DND-41 (cell line): Measurements from ENCODE around the gene OR2H2.

Source experiments
- ATAC-seq: fragments of 200-7000 bp; cut with Tn5 transposase; 3 replicates; pipeline ENCODE4 v1.9.1; 2021; ENCODE audit warnings: low read depth; ENCODE audit not compliant: insufficient read depth
- DNase-seq: peaks from one replicate; pipeline ENCODE4 v3.0.0-alpha.2; 2020
- H2AFZ ChIP-seq: 2 replicates; pipeline ENCODE4 v1.6.0; 2012; ENCODE audit warnings: low read depth, low read length
- H3K27ac ChIP-seq: 2 replicates; pipeline ENCODE4 v1.5.1; 2012; ENCODE audit warnings: low read length, inconsistent platforms
- H3K27me3 ChIP-seq: fragments of 200-600 bp; sonication (generic); 2 replicates; pipeline ENCODE4 v1.6.0; 2012; ENCODE audit warnings: low read length, mild to moderate bottlenecking, inconsistent platforms; ENCODE audit not compliant: insufficient read depth, poor library complexity
- H3K36me3 ChIP-seq: 2 replicates; pipeline ENCODE4 v1.5.1; 2012; ENCODE audit warnings: low read length, inconsistent platforms; ENCODE audit not compliant: insufficient read depth
- H3K4me1 ChIP-seq: 2 replicates; pipeline ENCODE4 v1.5.1; 2012; ENCODE audit warnings: mild to moderate bottlenecking, low read length; ENCODE audit not compliant: insufficient read depth
- H3K4me2 ChIP-seq: 2 replicates; pipeline ENCODE4 v1.6.0; 2012; ENCODE audit warnings: mild to moderate bottlenecking, moderate library complexity, low read length, inconsistent platforms; ENCODE audit not compliant: insufficient read depth
- H3K4me3 ChIP-seq, 2 experiments: fragments of 200-600 bp in 1 of 2; shearing (Covaris generic) in 1 of 2; 2 replicates each; pipeline ENCODE4 v1.5.1; 2012 to 2016; ENCODE audit warnings: inconsistent platforms in 2 of 2, low read length in 2 of 2, mild to moderate bottlenecking in 2 of 2, low read depth in 1 of 2, moderate library complexity in 1 of 2
- H3K79me2 ChIP-seq: 2 replicates; pipeline ENCODE4 v1.6.0; 2012; ENCODE audit warnings: low read length, inconsistent platforms; ENCODE audit not compliant: insufficient read depth
- H3K9ac ChIP-seq: 2 replicates; pipeline ENCODE4 v1.6.0; 2012; ENCODE audit warnings: low read depth, mild to moderate bottlenecking, inconsistent platforms, low read length, moderate library complexity
- H3K9me3 ChIP-seq: 2 replicates; pipeline ENCODE4 v1.5.1; 2012; ENCODE audit warnings: low read length, moderate library complexity, mild to moderate bottlenecking, inconsistent platforms; ENCODE audit not compliant: insufficient read depth, severe bottlenecking
- H4K20me1 ChIP-seq: 2 replicates; pipeline ENCODE4 v1.6.0; 2012; ENCODE audit warnings: low read length; ENCODE audit not compliant: insufficient read depth
- EZH2 ChIP-seq: IDR thresholded peaks from 3 replicates; pipeline ENCODE4 v1.6.1; 2012; ENCODE audit warnings: borderline replicate concordance, low read depth, mild to moderate bottlenecking, moderate library complexity, low read length, inconsistent platforms; ENCODE audit not compliant: severe bottlenecking
- TF ChIP-seq, protein P1 (sequence below): IDR thresholded peaks from 2 replicates; pipeline ENCODE4 v1.5.1; 2012; ENCODE audit warnings: borderline replicate concordance, low read length, moderate library complexity, mild to moderate bottlenecking; ENCODE audit not compliant: poor library complexity, severe bottlenecking; ENCODE audit errors: extremely low read depth

Gene OR2H2

DNA sequence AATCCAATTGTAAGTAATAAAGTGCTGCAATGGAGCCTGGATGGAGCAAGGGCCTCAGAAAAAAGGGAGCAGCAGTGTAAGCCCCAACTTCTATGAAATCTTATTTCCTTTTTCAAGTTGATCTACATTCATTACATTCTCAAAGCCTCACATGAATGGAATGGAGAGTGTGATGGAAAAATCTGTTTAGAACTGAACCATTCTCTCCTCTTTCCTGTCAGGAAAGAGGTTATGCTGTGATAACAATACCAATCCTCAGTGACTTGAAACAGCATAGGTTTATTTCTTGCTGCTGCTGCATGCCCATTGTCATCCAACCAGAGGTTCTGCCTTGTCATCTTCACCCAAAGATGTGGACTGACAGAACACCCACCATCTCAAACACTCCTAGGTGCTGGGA, 8.9 kb upstream of the OR2H2 start:
- Histone ChIP-seq H3K27me3 (peaks cover 20% of the 10 kb centered on the region), H3K27ac (no peak overlapping the region), H3K4me2 (no peak overlapping the region), H3K9me3 (no peaks in the 10 kb centered on the region), H3K4me3 (no peak overlapping the region), H3K79me2 (no peaks in the 10 kb centered on the region), H3K4me1 (no peaks in the 10 kb centered on the region), H3K36me3 (no peaks in the 10 kb centered on the region), H3K9ac (no peak overlapping the region), H2AFZ (no peak overlapping the region), H4K20me1 (no peaks in the 10 kb centered on the region)
- TF ChIP-seq, protein P1, sequence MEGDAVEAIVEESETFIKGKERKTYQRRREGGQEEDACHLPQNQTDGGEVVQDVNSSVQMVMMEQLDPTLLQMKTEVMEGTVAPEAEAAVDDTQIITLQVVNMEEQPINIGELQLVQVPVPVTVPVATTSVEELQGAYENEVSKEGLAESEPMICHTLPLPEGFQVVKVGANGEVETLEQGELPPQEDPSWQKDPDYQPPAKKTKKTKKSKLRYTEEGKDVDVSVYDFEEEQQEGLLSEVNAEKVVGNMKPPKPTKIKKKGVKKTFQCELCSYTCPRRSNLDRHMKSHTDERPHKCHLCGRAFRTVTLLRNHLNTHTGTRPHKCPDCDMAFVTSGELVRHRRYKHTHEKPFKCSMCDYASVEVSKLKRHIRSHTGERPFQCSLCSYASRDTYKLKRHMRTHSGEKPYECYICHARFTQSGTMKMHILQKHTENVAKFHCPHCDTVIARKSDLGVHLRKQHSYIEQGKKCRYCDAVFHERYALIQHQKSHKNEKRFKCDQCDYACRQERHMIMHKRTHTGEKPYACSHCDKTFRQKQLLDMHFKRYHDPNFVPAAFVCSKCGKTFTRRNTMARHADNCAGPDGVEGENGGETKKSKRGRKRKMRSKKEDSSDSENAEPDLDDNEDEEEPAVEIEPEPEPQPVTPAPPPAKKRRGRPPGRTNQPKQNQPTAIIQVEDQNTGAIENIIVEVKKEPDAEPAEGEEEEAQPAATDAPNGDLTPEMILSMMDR: no peak
- no peak for TF ChIP-seq EZH2
- DNase-seq: no peak
- ATAC-seq: no peak

DNA sequence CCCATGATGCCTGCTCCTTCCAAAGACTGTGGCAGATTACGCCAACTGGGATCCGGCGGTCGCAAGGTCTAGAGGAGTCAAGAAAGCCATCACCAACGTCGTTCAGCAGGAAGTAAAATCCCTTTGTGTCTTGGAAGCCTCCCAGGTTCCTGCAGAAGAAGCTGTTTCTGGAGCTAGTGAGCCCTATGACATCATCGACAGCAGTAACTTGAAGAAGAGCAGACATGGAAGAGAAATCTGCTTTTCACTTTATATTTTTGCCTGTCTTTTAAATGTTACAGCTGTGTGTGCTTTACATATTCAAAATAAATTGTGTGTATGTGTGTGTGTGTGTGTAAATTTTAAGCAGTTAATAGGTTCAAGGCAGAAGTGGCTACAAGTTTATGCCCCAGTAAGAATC, 7.4 kb upstream of the OR2H2 start:
- Histone ChIP-seq H4K20me1 (no peaks in the 10 kb centered on the region), H3K9me3 (no peaks in the 10 kb centered on the region), H3K4me1 (no peaks in the 10 kb centered on the region), H3K4me3 (no peak overlapping the region), H3K79me2 (no peaks in the 10 kb centered on the region), H3K4me2 (no peak overlapping the region), H3K27ac (no peak overlapping the region), H3K27me3 (peaks cover 13% of the 10 kb centered on the region), H3K9ac (no peak overlapping the region), H2AFZ (no peak overlapping the region), H3K36me3 (no peaks in the 10 kb centered on the region)
- TF ChIP-seq EZH2: no peak
- TF ChIP-seq, protein P1: no peak
- DNase-seq (no peak), ATAC-seq (no peak)

DNA sequence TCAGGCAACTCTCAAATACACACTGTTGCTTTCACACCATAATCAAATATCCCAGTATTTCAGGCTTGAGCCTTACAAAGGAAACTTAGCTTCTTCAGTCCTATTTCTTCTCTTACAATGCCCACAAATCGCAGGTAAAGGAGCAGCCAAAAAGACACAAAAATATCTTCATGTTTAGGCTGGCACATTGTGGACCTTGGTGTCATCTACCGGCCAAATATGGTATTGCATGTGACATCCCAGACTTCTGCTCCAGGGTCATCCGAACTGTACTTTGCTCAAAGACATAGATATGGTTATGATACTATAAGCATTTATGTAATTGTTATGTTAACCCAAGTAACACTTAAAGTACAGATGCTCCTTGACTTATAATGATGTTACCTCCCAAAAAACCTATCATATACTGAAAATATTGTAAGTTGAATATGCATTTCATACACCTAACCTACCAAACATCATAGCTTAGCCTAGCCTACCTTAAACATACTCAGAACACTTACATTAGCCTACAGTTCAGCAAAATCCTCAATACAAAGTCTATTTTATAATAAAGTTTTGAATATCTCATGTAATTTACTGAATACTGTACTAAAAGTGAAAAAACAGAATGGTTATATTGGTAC, 4.6 kb downstream of the OR2H2 start:
- DNase-seq (peak; percentile 55), ATAC-seq (peak; percentile 80; the same call in 2 of the 3 replicates)
- Histone ChIP-seq H3K4me2 (no peak overlapping the region), H3K27me3 (peaks cover 24% of the 10 kb centered on the region), H3K36me3 (no peaks in the 10 kb centered on the region), H3K4me3 (no peak overlapping the region), H3K79me2 (no peaks in the 10 kb centered on the region), H4K20me1 (no peaks in the 10 kb centered on the region), H3K4me1 (no peaks in the 10 kb centered on the region), H2AFZ (no peak overlapping the region), H3K27ac (no peak overlapping the region), H3K9ac (no peak overlapping the region), H3K9me3 (no peaks in the 10 kb centered on the region)
- TF ChIP-seq, protein P1: peak; percentile 97
- no peak for TF ChIP-seq EZH2
